ENCODE results near the gene EPB41L3.
"Not testable (repeated sequence)": the region's sequence is repeated elsewhere in the genome, so short reads cannot be mapped to it uniquely, and the experiment has no call there.

Gene EPB41L3

GRCh38 chr18:5530629-5531178 is 13.1 kb downstream of the EPB41L3 start:
- DNase-seq (ENCODE audit: low read depth in 3 of 3), result no peak

GRCh38 chr18:5529471-5529870 is 14.3 kb downstream of the EPB41L3 start:
- no peak for DNase-seq (ENCODE audit: low read depth in 3 of 3)

GRCh38 chr18:5527603-5528002 is 16.2 kb downstream of the EPB41L3 start:
- no peak for DNase-seq (ENCODE audit: low read depth in 3 of 3)

- no peak for DNase-seq (ENCODE audit: low read depth in 3 of 3)
Observed at GRCh38 chr18:5524660-5525059, 19.1 kb downstream of the EPB41L3 start.

- DNase-seq (ENCODE audit: low read depth in 3 of 3), result no peak
Observed at GRCh38 chr18:5521000-5521399, 22.8 kb downstream of the EPB41L3 start.

GRCh38 chr18:5520464-5520863 is 23.3 kb downstream of the EPB41L3 start:
- DNase-seq (ENCODE audit: low read depth in 3 of 3), result no peak

- no peak for DNase-seq (ENCODE audit: low read depth in 3 of 3)
Observed at GRCh38 chr18:5519448-5520298, 24.1 kb downstream of the EPB41L3 start.

- no peak for DNase-seq (ENCODE audit: low read depth in 3 of 3)
Observed at GRCh38 chr18:5518899-5519371, 24.9 kb downstream of the EPB41L3 start.

- no peak for DNase-seq (ENCODE audit: low read depth in 3 of 3)
Observed at GRCh38 chr18:5518179-5518770, 25.5 kb downstream of the EPB41L3 start.

GRCh38 chr18:5516841-5517240 is 27.0 kb downstream of the EPB41L3 start:
- no peak for DNase-seq (ENCODE audit: low read depth in 3 of 3)

- no peak for DNase-seq (ENCODE audit: low read depth in 3 of 3)
Observed at GRCh38 chr18:5515011-5515784, 28.6 kb downstream of the EPB41L3 start.

- no peak for DNase-seq (ENCODE audit: low read depth in 3 of 3)
Observed at GRCh38 chr18:5513947-5514346, 29.9 kb downstream of the EPB41L3 start.

GRCh38 chr18:5512176-5512575 is 31.6 kb downstream of the EPB41L3 start:
- no peak for DNase-seq (ENCODE audit: low read depth in 3 of 3)

GRCh38 chr18:5511541-5511940 is 32.3 kb downstream of the EPB41L3 start:
- not testable (repeated sequence) for DNase-seq (ENCODE audit: low read depth in 3 of 3)

- DNase-seq (ENCODE audit: low read depth in 3 of 3), result no peak
Observed at GRCh38 chr18:5510135-5510846, 33.5 kb downstream of the EPB41L3 start.

GRCh38 chr18:5508821-5509220 is 35.0 kb downstream of the EPB41L3 start:
- no peak for DNase-seq (ENCODE audit: low read depth in 3 of 3)

GRCh38 chr18:5507756-5508155 is 36.0 kb downstream of the EPB41L3 start:
- no peak for DNase-seq (ENCODE audit: low read depth in 3 of 3)

- no peak for DNase-seq (ENCODE audit: low read depth in 3 of 3)
Observed at GRCh38 chr18:5506174-5506573, 37.6 kb downstream of the EPB41L3 start.

GRCh38 chr18:5503740-5504139 is 40.1 kb downstream of the EPB41L3 start:
- no peak for DNase-seq (ENCODE audit: low read depth in 3 of 3)

- no peak for DNase-seq (ENCODE audit: low read depth in 3 of 3)
Observed at GRCh38 chr18:5500158-5500939, 43.4 kb downstream of the EPB41L3 start.

- no peak for DNase-seq (ENCODE audit: low read depth in 3 of 3)
Observed at GRCh38 chr18:5498452-5498851, 45.3 kb downstream of the EPB41L3 start.

Measured in stimulated activated CD4-positive, alpha-beta T cell treated with anti-CD3 and anti-CD28 coated beads, TNF-alpha, amount 100 ng/mL, for 48 hours (primary cell).